Peyer's patch (tissue), 4 donors: ENCODE measurements around the gene ALDH6A1.

Experiments used
- CTCF ChIP-seq, 6 experiments: fragments of 450-650 bp in 4 of 6; fragments of 200-600 bp in 2 of 6; sonication (generic) in 1 of 6; IDR thresholded peaks; one replicate each; pipeline ENCODE4 v1.5.1; 2017 to 2019; ENCODE audit warnings: antibody characterized with exemption in 6 of 6, mild to moderate bottlenecking in 3 of 6, moderate library complexity in 1 of 6
- POLR2A ChIP-seq, 2 donors: fragments of 450-650 bp; IDR thresholded peaks; one replicate each; pipeline ENCODE4 v1.5.1; 2017; ENCODE audit warnings: antibody characterized with exemption in 2 of 2, mild to moderate bottlenecking in 2 of 2, moderate library complexity in 2 of 2

GRCh38 chr14:74105381-74105780 is 21.1 kb upstream of the ALDH6A1 start:
- TF ChIP-seq CTCF (IDR thresholded peaks at IDR 0.05): no peak
- TF ChIP-seq POLR2A (IDR thresholded peaks at IDR 0.05): no peak
